Effector memory CD4-positive, alpha-beta T cell (primary cell): ENCODE measurements around the gene PRKACA.

Experiments
- DNase-seq, 3 donors: peaks; one replicate each; pipeline ENCODE4 v3.0.0-alpha.2; 2020
- H3K27ac ChIP-seq: 2 replicates; pipeline ENCODE4 v1.7.0; 2013; ENCODE audit warnings: mild to moderate bottlenecking, low read length, moderate library complexity; ENCODE audit not compliant: insufficient read depth, poor library complexity, severe bottlenecking
- H3K27me3 ChIP-seq: replicated peaks from 2 replicates; pipeline ENCODE4 v1.7.0; 2013; ENCODE audit warnings: mild to moderate bottlenecking, low read length; ENCODE audit not compliant: insufficient read depth, control insufficient read depth, poor library complexity, severe bottlenecking
- H3K36me3 ChIP-seq: 2 replicates; pipeline ENCODE4 v1.7.0; 2013; ENCODE audit warnings: mild to moderate bottlenecking, low read length, moderate library complexity; ENCODE audit not compliant: control insufficient read depth, insufficient read depth
- H3K4me1 ChIP-seq: 2 replicates; pipeline ENCODE4 v1.7.0; 2013; ENCODE audit warnings: low read length, mild to moderate bottlenecking; ENCODE audit not compliant: control insufficient read depth, insufficient read depth, poor library complexity, severe bottlenecking
- H3K4me3 ChIP-seq: 2 replicates; pipeline ENCODE4 v1.7.0; 2013; ENCODE audit warnings: low read length, low read depth, mild to moderate bottlenecking; ENCODE audit not compliant: insufficient read depth, poor library complexity, severe bottlenecking
- H3K9me3 ChIP-seq: 2 replicates; pipeline ENCODE4 v1.7.0; 2013; ENCODE audit warnings: mild to moderate bottlenecking, low read length, moderate library complexity; ENCODE audit not compliant: control insufficient read depth

PRKACA gene

DNA sequence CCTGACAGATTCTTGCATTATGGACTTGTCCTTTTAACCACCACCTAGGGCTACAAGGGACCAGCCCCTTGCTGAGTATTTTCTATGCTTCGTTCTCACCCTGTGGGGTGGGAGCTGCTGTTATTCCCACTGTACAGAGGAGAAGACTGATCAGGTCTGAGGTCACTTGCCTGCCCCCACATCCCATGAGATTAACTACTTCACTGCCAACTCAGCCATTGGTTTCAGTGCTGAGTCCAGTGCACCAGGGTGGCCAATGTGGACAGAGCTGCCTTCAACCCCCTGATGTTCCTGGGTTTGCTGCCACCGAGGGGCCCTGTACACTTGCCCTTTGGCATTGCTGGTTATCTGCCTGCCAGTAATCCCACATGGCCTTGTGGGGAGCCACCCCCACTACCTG is 6.9 kb downstream of the PRKACA start:
- H3K9me3 ChIP-seq: no peaks in the 10 kb centered on the region
- DNase-seq: no peak
- peaks cover 16% of the 10 kb centered on the region for H3K4me1 ChIP-seq
- H3K4me3 ChIP-seq: no peak overlapping the region
- H3K27me3 ChIP-seq: no peaks in the 10 kb centered on the region
- H3K27ac ChIP-seq: no peak overlapping the region
- H3K36me3 ChIP-seq: peaks cover 12% of the 10 kb centered on the region

DNA sequence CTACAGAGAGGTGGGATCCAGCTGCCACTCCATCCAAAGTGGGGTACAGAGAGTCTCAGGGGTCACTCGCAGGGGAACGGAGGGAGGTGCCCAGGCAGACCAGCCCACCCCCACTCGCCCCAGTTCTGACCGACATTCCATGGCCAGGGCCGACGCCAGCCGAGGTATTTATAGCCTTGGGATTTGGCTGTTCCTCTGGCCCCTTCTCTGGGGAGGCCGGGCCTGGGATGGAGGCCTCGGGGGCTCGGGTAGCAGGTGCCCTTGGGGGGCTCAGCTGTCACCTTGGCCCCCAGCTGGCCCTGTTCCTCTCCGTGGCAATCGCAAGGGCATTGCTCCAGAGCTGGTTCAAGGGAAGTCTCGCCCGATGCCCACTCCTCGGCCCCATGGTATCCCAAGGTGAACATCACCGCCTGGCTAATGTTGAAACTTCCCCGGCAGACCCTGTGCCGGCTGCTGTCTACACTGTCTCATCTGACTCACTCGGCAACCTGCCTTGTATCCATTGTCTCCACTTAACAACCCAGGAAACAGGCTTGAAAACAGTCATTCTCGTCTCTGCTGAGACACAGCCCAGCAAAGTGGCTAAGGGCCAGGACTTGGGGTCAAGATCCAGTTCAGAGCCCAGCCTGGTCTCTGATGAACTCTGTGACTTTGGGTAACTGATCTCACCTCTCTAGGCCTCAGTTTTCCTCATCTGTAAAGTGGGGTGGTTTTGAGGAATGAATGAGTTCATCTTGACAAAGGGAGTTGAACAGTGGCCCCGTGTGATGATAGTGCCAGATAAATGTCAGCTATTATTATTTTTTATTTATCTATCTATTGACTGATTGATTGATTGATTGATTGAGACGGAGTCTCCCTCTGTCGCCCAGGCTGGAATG is 9.7 kb downstream of the PRKACA start:
- peaks cover 21% of the 10 kb centered on the region for H3K36me3 ChIP-seq
- no peaks in the 10 kb centered on the region for H3K27me3 ChIP-seq
- no peaks in the 10 kb centered on the region for H3K9me3 ChIP-seq
- H3K27ac ChIP-seq: no peak overlapping the region
- H3K4me1 ChIP-seq: peaks cover 4% of the 10 kb centered on the region
- no peak for DNase-seq
- no peak overlapping the region for H3K4me3 ChIP-seq

DNA sequence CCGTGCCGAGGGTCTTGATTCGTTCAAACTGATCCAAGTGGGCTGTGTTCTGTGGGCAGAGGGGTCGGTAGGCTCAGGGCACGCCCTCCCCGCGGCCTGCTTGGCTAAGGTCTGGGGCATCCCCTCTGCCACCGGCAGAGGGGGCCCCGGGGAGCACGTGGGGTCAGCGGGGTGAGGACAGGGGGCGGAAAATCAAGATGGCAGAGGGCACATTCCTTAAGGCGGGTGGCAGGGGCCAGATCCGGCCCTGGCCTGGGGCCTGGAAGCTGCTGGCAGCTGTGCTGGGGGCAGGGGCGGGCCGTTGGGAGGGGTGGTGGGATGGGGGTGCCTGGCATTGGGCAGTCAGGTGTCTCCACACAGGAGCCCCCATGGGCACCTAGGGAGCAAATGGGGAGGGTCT is 10.7 kb downstream of the PRKACA start:
- peaks cover 3% of the 10 kb centered on the region for H3K4me1 ChIP-seq

DNA sequence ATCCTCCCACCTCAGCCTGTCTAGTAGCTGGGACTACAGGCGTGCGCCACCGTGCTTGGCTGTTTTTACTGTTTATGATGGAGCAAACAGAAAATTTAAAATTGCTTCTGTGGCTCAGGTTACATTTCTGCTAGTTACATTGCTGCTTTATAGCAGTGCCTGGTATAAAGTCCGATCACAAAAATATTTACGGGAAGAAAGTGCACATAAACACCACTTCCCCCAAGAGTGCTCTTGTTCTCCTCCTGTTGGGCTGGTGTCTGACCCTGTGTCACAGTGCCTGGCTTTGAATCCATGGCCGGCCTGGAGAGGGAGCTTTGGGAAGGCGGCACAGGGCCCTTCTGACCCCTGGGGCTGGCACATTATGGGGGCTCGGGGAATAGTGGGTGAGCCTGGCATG is 11.9 kb downstream of the PRKACA start:
- no peak overlapping the region for H3K4me3 ChIP-seq
- H3K27ac ChIP-seq: no peak overlapping the region
- H3K4me1 ChIP-seq: no peaks in the 10 kb centered on the region
- no peaks in the 10 kb centered on the region for H3K9me3 ChIP-seq
- peaks cover 33% of the 10 kb centered on the region for H3K36me3 ChIP-seq
- no peak for DNase-seq
- no peaks in the 10 kb centered on the region for H3K27me3 ChIP-seq

More for the DNA sequence above, 10.7 kb downstream of the PRKACA start:
- H3K4me3 ChIP-seq: no peak overlapping the region
- no peak for DNase-seq
- H3K9me3 ChIP-seq: no peaks in the 10 kb centered on the region
- peaks cover 29% of the 10 kb centered on the region for H3K36me3 ChIP-seq
- H3K27ac ChIP-seq: no peak overlapping the region
- H3K27me3 ChIP-seq: no peaks in the 10 kb centered on the region

DNA sequence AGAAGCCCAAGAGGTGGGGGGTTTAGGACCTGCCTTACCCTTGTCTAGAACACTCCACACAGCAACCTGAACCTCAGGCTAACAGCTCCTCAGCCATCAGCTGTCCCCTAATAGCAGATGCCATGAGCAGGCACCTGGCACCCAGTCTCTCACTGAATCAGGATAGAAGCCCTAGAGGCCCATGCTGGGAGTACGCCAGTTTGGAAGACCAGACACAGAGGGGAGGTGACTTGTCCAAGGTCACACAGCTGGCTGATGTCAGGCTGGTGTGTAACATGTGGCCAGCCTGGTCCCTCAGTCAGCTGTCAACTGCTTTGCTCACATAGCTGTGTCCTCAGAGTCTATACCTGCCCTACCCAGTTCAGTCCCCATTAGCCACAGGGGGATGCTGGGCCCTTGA is 14.3 kb downstream of the PRKACA start:
- peaks cover 33% of the 10 kb centered on the region for H3K36me3 ChIP-seq
- no peak for DNase-seq
- H3K9me3 ChIP-seq: no peaks in the 10 kb centered on the region
- no peaks in the 10 kb centered on the region for H3K27me3 ChIP-seq
- no peak overlapping the region for H3K4me3 ChIP-seq
- no peaks in the 10 kb centered on the region for H3K4me1 ChIP-seq
- H3K27ac ChIP-seq: no peak overlapping the region

DNA sequence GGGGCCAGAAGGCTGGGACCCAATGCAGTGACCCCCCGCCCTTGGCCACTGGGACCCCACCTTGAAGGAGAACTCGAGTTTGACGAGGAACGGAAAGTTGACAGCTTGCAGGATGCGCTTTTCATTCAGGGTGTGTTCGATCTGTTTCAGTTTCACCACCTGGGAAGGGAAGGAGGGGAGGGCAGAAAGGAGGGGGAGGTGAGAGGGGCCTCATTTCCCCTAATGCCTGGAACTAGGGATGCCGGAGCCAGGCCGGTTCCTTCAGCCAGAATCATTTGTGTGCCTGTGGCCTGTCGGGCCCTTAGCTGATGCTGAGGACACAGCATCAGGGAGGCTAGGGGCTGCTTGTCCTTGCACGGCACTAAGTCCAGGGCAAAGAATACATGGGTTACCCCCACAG is 14.8 kb downstream of the PRKACA start:
- Histone ChIP-seq H3K4me1 (no peaks in the 10 kb centered on the region), H3K27ac (no peak overlapping the region), H3K36me3 (peaks cover 37% of the 10 kb centered on the region), H3K4me3 (no peak overlapping the region), H3K9me3 (no peaks in the 10 kb centered on the region), H3K27me3 (no peaks in the 10 kb centered on the region)
- DNase-seq: no peak

DNA sequence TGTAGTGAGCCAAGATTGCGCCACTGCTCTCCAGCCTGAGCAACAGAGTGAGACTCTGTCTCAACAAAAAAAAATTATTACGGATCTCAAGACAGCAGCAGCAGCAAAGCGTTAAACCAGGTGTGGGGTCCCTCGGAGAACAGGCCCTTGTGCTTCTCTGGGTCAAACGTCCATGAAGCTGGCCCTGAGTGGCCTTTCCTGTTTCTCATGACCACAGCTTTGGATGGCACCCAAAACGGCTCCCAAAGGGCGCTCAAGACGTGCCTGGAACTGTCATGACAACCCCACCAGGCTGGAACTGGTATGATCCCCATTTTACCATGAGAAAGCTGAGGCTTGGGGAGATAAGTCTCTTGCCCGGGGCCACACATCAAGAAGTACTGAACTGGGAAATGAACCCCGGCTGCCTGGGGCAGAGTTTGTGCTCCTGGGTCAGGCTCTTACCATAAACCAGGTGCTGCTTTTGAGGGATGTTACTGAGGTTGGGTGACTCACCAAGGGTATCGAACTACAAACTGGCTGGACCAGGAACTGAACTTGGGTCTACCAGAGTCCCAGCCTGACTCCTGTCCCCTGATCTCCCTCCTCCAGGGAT is 15.4 kb downstream of the PRKACA start:
- no peak for DNase-seq
- Histone ChIP-seq H3K27me3 (no peaks in the 10 kb centered on the region), H3K4me3 (no peak overlapping the region), H3K4me1 (no peaks in the 10 kb centered on the region), H3K27ac (no peak overlapping the region), H3K9me3 (no peaks in the 10 kb centered on the region), H3K36me3 (peaks cover 38% of the 10 kb centered on the region)

DNA sequence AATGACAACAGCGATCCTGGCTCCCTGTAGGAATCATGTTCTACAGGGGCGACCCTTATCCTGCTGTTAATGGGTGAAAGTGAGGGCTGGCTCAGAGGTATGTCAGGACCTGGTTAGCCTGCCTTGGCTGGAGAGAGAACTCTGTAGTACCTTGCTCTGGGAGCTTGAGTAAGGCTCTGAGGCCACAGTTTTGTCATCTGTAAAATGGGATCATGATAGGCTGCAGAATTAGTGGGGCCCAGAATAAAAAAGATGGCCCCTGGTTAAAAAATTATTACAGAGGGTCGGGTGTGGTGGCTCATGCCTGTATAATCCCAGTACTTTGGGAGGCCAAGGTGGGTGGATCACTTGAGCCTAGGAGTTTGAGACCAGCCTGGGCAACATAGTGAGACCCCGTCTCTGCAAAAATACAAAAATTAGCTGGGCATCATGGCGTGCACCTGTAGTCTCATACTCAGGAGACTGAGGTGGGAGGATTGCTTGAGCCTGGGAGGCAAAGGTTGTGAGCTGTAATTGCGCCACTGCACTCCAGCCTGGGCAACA is 16.5 kb downstream of the PRKACA start:
- Histone ChIP-seq H3K27ac (no peak overlapping the region), H3K36me3 (peaks cover 33% of the 10 kb centered on the region), H3K9me3 (no peaks in the 10 kb centered on the region), H3K4me3 (no peak overlapping the region), H3K4me1 (no peaks in the 10 kb centered on the region), H3K27me3 (no peaks in the 10 kb centered on the region)
- DNase-seq: no peak

DNA sequence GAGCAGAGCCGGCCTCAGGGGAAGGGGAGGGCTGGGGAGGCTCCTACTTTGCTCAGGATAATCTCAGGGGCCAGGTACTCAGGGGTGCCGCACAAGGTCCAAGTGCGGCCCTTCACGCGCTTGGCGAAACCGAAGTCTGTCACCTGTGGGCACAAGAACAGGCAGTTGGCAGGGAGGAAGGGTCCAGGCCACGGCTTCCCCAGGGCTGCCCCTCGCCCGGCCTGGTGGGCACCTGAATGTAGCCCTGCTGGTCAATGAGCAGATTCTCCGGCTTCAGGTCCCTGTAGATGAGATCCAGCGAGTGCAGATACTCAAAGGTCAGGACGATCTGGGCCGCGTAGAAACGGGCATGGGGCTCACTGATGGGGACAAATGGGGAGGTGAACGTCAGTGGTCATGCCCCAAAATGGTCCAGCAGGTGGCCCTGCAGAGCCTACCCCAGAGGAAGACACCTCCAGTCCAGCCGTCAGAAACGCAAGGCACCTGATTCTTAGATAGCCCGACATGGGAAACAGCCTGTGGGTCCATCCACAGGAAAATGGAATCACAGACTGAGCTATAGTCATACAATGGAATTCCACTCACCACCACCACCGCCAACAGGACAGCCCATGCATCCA is 19.9 kb downstream of the PRKACA start:
- Histone ChIP-seq H3K27me3 (no peaks in the 10 kb centered on the region), H3K36me3 (peaks cover 18% of the 10 kb centered on the region), H3K27ac (no peak overlapping the region), H3K9me3 (no peaks in the 10 kb centered on the region), H3K4me3 (no peak overlapping the region), H3K4me1 (no peaks in the 10 kb centered on the region)
- DNase-seq: no peak
